ENCODE data around the gene PHACTR3. TPM values are rescaled to one million over a fixed set of nuclear protein-coding genes. Genes with fewer than 3 reads are reported as not detected.

Gene PHACTR3
- total RNA-seq, 1 donor from 2014 or later, result 0.14 TPM

GRCh38 chr20:59802471-59803221, 198.3 kb downstream of the PHACTR3 start:
- no peaks in the 10 kb centered on the region for H3K27me3 ChIP-seq (ENCODE audit: insufficient read depth, low read length)
- no peak overlapping the region for H3K9ac ChIP-seq (ENCODE audit: low read length)
- Mint-ChIP-seq H3K9me3 (ENCODE audit: unreplicated experiment) (peaks cover 9% of the 10 kb centered on the region), H3K4me3 (ENCODE audit: unreplicated experiment) (no peak overlapping the region), H3K36me3 (ENCODE audit: low read depth, unreplicated experiment) (no peaks in the 10 kb centered on the region), H3K4me1 (ENCODE audit: low read depth, unreplicated experiment) (no peaks in the 10 kb centered on the region), H3K27me3 (ENCODE audit: low read depth, unreplicated experiment) (no peaks in the 10 kb centered on the region), H3K27ac (ENCODE audit: unreplicated experiment) (no peak overlapping the region)
- H3K9me3 ChIP-seq (ENCODE audit: insufficient read depth, low read depth, low read length), result no peaks in the 10 kb centered on the region
- no peak for TF ChIP-seq CTCF (IDR thresholded peaks at IDR 0.05; ENCODE audit: insufficient read depth, low read depth, low read length)
- no peak for TF ChIP-seq EZH2 (IDR thresholded peaks at IDR 0.05; ENCODE audit: insufficient read depth, low read length)
- no peak overlapping the region for H3K27ac ChIP-seq (ENCODE audit: low read depth, low read length)
- FAIRE-seq, result no peak
- H3K4me3 ChIP-seq (ENCODE audit: insufficient read depth, low read depth, low read length), result no peak overlapping the region
- H2AFZ ChIP-seq (ENCODE audit: low read depth, low read length), result no peak overlapping the region
- no peaks in the 10 kb centered on the region for H3K79me2 ChIP-seq (ENCODE audit: insufficient read depth, low read length)
- no peak for DNase-seq (ENCODE audit: low read depth)
- no peak overlapping the region for H3K4me2 ChIP-seq (ENCODE audit: low read length)
- H3K36me3 ChIP-seq (ENCODE audit: insufficient read depth, low read length), result no peaks in the 10 kb centered on the region
- no peaks in the 10 kb centered on the region for H4K20me1 ChIP-seq (ENCODE audit: insufficient read depth, low read length)
- H3K4me1 ChIP-seq (ENCODE audit: insufficient read depth, low read length), result no peaks in the 10 kb centered on the region

- Histone ChIP-seq H3K27me3 (ENCODE audit: insufficient read depth, low read length) (no peaks in the 10 kb centered on the region), H3K79me2 (ENCODE audit: insufficient read depth, low read length) (no peaks in the 10 kb centered on the region), H3K4me2 (ENCODE audit: low read length) (no peak overlapping the region), H3K36me3 (ENCODE audit: insufficient read depth, low read length) (no peaks in the 10 kb centered on the region), H3K9ac (ENCODE audit: low read length) (no peak overlapping the region), H3K4me3 (ENCODE audit: insufficient read depth, low read depth, low read length) (no peak overlapping the region), H3K4me1 (ENCODE audit: insufficient read depth, low read length) (no peaks in the 10 kb centered on the region), H2AFZ (ENCODE audit: low read depth, low read length) (no peak overlapping the region), H4K20me1 (ENCODE audit: insufficient read depth, low read length) (no peaks in the 10 kb centered on the region), H3K27ac (ENCODE audit: low read depth, low read length) (no peak overlapping the region), H3K9me3 (ENCODE audit: insufficient read depth, low read depth, low read length) (no peaks in the 10 kb centered on the region)
- DNase-seq (ENCODE audit: low read depth) (no peak), FAIRE-seq (no peak)
- Mint-ChIP-seq H3K4me3 (ENCODE audit: unreplicated experiment) (no peak overlapping the region), H3K4me1 (ENCODE audit: low read depth, unreplicated experiment) (no peaks in the 10 kb centered on the region), H3K9me3 (ENCODE audit: unreplicated experiment) (peaks cover 9% of the 10 kb centered on the region), H3K27ac (ENCODE audit: unreplicated experiment) (no peak overlapping the region), H3K27me3 (ENCODE audit: low read depth, unreplicated experiment) (peaks cover 2% of the 10 kb centered on the region), H3K36me3 (ENCODE audit: low read depth, unreplicated experiment) (no peaks in the 10 kb centered on the region)
- TF ChIP-seq CTCF (IDR thresholded peaks at IDR 0.05; ENCODE audit: insufficient read depth, low read depth, low read length), result no peak
- TF ChIP-seq EZH2 (IDR thresholded peaks at IDR 0.05; ENCODE audit: insufficient read depth, low read length), result no peak
Observed at GRCh38 chr20:59804347-59804746, 200.0 kb downstream of the PHACTR3 start.

Measured in astrocyte (in vitro differentiated cells and primary cell).